Karpas-422 (cell line): ENCODE results near the gene USP9Y. TPM values are rescaled to one million over a fixed set of nuclear protein-coding genes. Genes with fewer than 3 reads are reported as not detected.

Experiments used
- DNase-seq: peaks from one replicate; pipeline ENCODE4 v3.0.0-alpha.2; 2015
- H2AFZ ChIP-seq: fragments of 200-600 bp; sonication (generic); 2 replicates; pipeline ENCODE4 v1.6.1; 2014; ENCODE audit warnings: antibody characterized with exemption, low read length, mixed read lengths
- H3K27ac ChIP-seq: fragments of 200-600 bp; sonication (generic); 2 replicates; pipeline ENCODE4 v1.5.1; 2014; ENCODE audit warnings: mild to moderate bottlenecking, low read length, moderate library complexity
- H3K27me3 ChIP-seq: fragments of 200-600 bp; sonication (generic); 2 replicates; pipeline ENCODE4 v1.6.1; 2014; ENCODE audit warnings: low read length, mixed read lengths
- H3K36me3 ChIP-seq: fragments of 200-600 bp; sonication (generic); 2 replicates; pipeline ENCODE4 v1.6.1; 2014; ENCODE audit warnings: low read length, mixed read lengths; ENCODE audit not compliant: insufficient read depth
- H3K4me1 ChIP-seq: fragments of 200-600 bp; sonication (generic); 2 replicates; pipeline ENCODE4 v1.6.1; 2014; ENCODE audit warnings: mild to moderate bottlenecking, low read length, mixed read lengths
- H3K4me2 ChIP-seq: fragments of 200-600 bp; sonication (generic); 2 replicates; pipeline ENCODE4 v1.6.1; 2014; ENCODE audit warnings: low read length, low read depth, mild to moderate bottlenecking; ENCODE audit not compliant: poor library complexity, severe bottlenecking
- H3K4me3 ChIP-seq: fragments of 200-600 bp; sonication (generic); 2 replicates; pipeline ENCODE4 v1.5.1; 2014; ENCODE audit warnings: mild to moderate bottlenecking, antibody characterized with exemption, low read length, mixed read lengths
- H3K79me2 ChIP-seq: fragments of 200-600 bp; sonication (generic); 2 replicates; pipeline ENCODE4 v1.6.1; 2014; ENCODE audit warnings: mild to moderate bottlenecking, low read length, mixed read lengths
- H3K9ac ChIP-seq: fragments of 200-600 bp; sonication (generic); 2 replicates; pipeline ENCODE4 v1.6.0; 2014; ENCODE audit warnings: low read length
- H3K9me2 ChIP-seq: fragments of 200-600 bp; sonication (generic), shearing (Covaris generic); replicated peaks from 2 replicates; pipeline ENCODE4 v1.6.0; 2014; ENCODE audit warnings: mild to moderate bottlenecking, low read length, moderate library complexity; ENCODE audit not compliant: insufficient read depth
- H3K9me3 ChIP-seq: fragments of 300-700, 200-600 bp; sonication (generic); 2 replicates; pipeline ENCODE4 v1.6.1; 2014; ENCODE audit warnings: low read length, mixed read lengths
- H4K20me1 ChIP-seq: fragments of 200-600 bp; sonication (generic); 2 replicates; pipeline ENCODE4 v1.6.1; 2014; ENCODE audit warnings: mild to moderate bottlenecking, antibody characterized with exemption, low read length, low read depth; ENCODE audit not compliant: insufficient read depth
- total RNA-seq: library from RNA; depleted of rRNA; stranded (reverse); fragments of >200 nt; shearing (Covaris generic); gene quantifications from 2 replicates; pipeline ENCODE4 v1.2.3, GENCODE V29; 2014; ENCODE audit warnings: low replicate concordance

Gene USP9Y
- total RNA-seq, 1 experiment from 2014 or later, result not detected

DNA sequence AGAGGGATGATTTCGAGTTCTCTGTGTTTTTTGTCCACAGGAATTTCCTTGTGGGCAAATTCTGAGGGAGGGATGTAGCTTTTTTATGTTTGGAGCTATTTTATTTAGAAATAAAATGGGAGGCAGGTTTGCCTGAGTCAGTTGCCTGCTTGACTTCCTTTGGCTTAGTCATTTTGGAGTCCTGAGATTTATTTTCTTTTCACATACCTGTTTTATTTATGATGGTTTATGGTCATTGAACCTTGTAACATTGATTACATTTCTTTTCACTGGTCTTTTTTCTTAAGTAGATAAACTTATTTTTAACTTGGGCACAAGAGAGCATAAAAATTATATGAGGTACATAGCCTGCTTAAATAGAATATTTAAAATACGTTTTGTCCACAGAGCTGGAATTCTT lies 12.7 kb upstream of the USP9Y start:
- DNase-seq, result no peak
- H3K9me2 ChIP-seq, result no peaks in the 10 kb centered on the region
- H4K20me1 ChIP-seq, result no peaks in the 10 kb centered on the region
- H3K27me3 ChIP-seq, result no peaks in the 10 kb centered on the region
- H3K27ac ChIP-seq, result no peak overlapping the region
- no peak overlapping the region for H3K4me2 ChIP-seq
- H3K79me2 ChIP-seq, result no peaks in the 10 kb centered on the region
- no peaks in the 10 kb centered on the region for H3K4me1 ChIP-seq
- H3K9me3 ChIP-seq, result no peaks in the 10 kb centered on the region
- H3K36me3 ChIP-seq, result no peaks in the 10 kb centered on the region
- no peak overlapping the region for H3K9ac ChIP-seq
- no peak overlapping the region for H2AFZ ChIP-seq
- no peak overlapping the region for H3K4me3 ChIP-seq

DNA sequence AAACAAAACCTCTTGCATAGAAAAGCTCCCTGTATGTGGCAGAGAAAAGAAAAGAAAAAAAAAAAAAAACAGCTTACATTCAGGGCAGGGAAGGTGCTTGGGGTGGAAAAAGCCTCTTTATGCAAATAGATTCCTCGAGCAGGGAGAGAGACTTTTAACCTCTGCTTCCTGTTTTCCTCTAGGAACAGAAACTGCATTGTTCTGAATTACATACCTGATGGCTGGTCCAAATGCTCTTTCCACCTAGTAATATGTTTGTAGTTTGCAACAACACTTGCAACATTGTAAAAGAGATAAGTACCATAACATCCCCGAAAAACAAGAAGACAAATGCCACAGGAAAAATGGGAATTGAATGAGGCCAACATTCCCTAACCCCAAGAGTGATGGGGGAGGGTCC lies 944 bp upstream of the USP9Y start:
- no peak overlapping the region for H3K27ac ChIP-seq
- H3K9me3 ChIP-seq, result no peaks in the 10 kb centered on the region
- no peaks in the 10 kb centered on the region for H3K79me2 ChIP-seq
- no peak overlapping the region for H3K9ac ChIP-seq
- DNase-seq, result no peak
- no peaks in the 10 kb centered on the region for H3K9me2 ChIP-seq
- no peak overlapping the region for H2AFZ ChIP-seq
- H4K20me1 ChIP-seq, result no peaks in the 10 kb centered on the region
- H3K4me1 ChIP-seq, result no peaks in the 10 kb centered on the region
- H3K4me2 ChIP-seq, result no peak overlapping the region
- H3K27me3 ChIP-seq, result no peaks in the 10 kb centered on the region
- H3K4me3 ChIP-seq, result no peak overlapping the region
- H3K36me3 ChIP-seq, result no peaks in the 10 kb centered on the region

DNA sequence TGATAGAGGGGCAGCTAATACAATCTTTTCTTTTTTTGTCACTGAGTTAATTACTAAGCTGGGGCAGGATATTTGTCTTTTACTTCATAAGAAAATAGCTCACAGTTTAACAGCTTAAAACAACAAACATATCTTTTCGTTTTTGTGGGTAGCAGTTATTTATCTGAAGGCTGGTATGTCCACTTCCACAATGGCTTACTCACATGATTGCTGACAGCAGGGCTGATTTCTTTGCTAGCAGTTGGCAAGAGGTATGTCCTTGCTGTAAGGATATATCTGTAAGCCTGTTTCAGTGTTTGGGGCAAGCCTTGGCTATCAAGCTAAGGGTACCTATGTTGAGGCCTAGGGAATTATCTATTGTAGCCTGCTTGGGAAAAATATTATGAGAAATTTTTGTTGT lies 1.1 kb downstream of the USP9Y start:
- H3K36me3 ChIP-seq, result no peaks in the 10 kb centered on the region
- H3K9me3 ChIP-seq, result no peaks in the 10 kb centered on the region
- H4K20me1 ChIP-seq, result no peaks in the 10 kb centered on the region
- no peak overlapping the region for H3K27ac ChIP-seq
- H3K4me2 ChIP-seq, result no peak overlapping the region
- no peaks in the 10 kb centered on the region for H3K9me2 ChIP-seq
- no peak for DNase-seq
- no peaks in the 10 kb centered on the region for H3K79me2 ChIP-seq
- no peak overlapping the region for H3K4me3 ChIP-seq
- no peak overlapping the region for H3K9ac ChIP-seq
- no peaks in the 10 kb centered on the region for H3K4me1 ChIP-seq
- no peaks in the 10 kb centered on the region for H3K27me3 ChIP-seq
- no peak overlapping the region for H2AFZ ChIP-seq

DNA sequence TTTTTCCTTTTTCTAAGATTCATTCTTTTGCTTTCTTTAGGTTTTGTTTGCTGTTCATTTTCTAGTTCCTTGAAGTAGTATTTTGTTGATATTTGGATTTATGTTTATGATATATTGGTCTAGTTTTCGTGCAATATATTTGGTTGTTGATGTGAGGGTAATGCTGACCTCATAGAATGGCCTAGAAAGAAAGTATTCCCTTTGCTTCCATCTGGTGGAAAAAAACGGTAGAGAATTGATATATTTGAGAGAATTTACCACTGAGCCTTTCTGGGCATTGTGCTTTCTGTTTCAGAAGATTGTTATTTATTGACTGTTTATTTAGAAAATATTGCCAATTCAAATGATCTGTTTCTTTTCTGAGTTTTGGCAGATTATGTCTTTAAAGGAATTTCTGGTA lies 9.4 kb downstream of the USP9Y start:
- no peak overlapping the region for H3K4me2 ChIP-seq
- no peaks in the 10 kb centered on the region for H3K27me3 ChIP-seq
- H3K9ac ChIP-seq, result no peak overlapping the region
- no peak overlapping the region for H3K27ac ChIP-seq
- H3K9me2 ChIP-seq, result no peaks in the 10 kb centered on the region
- no peaks in the 10 kb centered on the region for H4K20me1 ChIP-seq
- DNase-seq, result no peak
- H2AFZ ChIP-seq, result no peak overlapping the region
- H3K79me2 ChIP-seq, result no peaks in the 10 kb centered on the region
- H3K4me1 ChIP-seq, result no peaks in the 10 kb centered on the region
- H3K36me3 ChIP-seq, result no peaks in the 10 kb centered on the region
- H3K4me3 ChIP-seq, result no peak overlapping the region
- no peaks in the 10 kb centered on the region for H3K9me3 ChIP-seq

DNA sequence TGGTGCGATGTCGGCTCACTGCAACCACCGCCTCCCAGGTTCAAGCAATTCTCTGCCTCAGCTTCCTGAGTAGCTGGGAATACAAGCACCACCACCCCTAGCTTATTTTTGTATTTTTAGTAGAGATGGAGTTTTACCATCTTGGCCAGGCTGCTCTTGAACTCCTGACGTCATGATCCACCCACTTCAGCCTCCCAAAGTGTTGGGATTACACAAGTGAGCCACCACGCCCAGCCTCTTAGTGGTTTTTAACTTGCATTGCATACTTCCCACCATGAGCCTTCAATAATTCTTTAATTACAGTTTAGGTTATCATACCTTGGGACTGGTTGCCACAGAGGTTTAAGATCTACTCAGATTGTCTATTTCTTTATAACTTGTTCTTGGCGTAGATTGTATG lies 14.3 kb downstream of the USP9Y start:
- no peaks in the 10 kb centered on the region for H3K79me2 ChIP-seq

DNA sequence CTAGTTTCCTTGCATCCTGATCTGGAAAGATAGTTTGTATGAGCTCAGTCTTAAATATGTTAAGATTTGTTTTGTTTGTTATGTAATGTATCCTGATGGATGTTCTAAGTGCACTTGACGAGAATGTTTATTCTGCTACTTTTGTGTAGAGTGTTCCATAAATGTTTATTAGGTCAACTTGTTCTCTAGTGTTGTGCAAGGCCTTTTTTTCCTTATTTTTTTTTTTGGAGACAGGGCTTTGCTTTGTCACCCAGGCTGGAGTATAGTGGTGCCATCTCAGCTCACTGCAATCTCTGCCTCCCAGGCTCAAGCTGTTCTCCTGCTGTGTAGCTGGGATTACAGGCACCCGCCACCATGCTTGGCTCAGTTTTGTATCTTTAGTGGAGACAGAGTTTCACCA lies 28.7 kb downstream of the USP9Y start:
- H3K36me3 ChIP-seq, result no peaks in the 10 kb centered on the region
- H3K27ac ChIP-seq, result no peak overlapping the region
- H3K4me1 ChIP-seq, result no peaks in the 10 kb centered on the region
- H3K9me3 ChIP-seq, result no peaks in the 10 kb centered on the region
- H3K4me3 ChIP-seq, result no peak overlapping the region
- no peak overlapping the region for H3K9ac ChIP-seq
- no peaks in the 10 kb centered on the region for H4K20me1 ChIP-seq
- no peaks in the 10 kb centered on the region for H3K9me2 ChIP-seq
- no peak overlapping the region for H2AFZ ChIP-seq
- H3K27me3 ChIP-seq, result no peaks in the 10 kb centered on the region
- H3K4me2 ChIP-seq, result no peak overlapping the region
- no peaks in the 10 kb centered on the region for H3K79me2 ChIP-seq
- DNase-seq, result no peak

More for the DNA sequence above, 14.3 kb downstream of the USP9Y start:
- H4K20me1 ChIP-seq, result no peaks in the 10 kb centered on the region
- H3K4me2 ChIP-seq, result no peak overlapping the region
- H3K36me3 ChIP-seq, result no peaks in the 10 kb centered on the region
- H3K27me3 ChIP-seq, result no peaks in the 10 kb centered on the region
- H3K9me2 ChIP-seq, result no peaks in the 10 kb centered on the region
- DNase-seq, result no peak
- H3K4me3 ChIP-seq, result no peak overlapping the region
- H3K27ac ChIP-seq, result no peak overlapping the region
- H2AFZ ChIP-seq, result no peak overlapping the region
- no peak overlapping the region for H3K9ac ChIP-seq
- no peaks in the 10 kb centered on the region for H3K4me1 ChIP-seq
- H3K9me3 ChIP-seq, result no peaks in the 10 kb centered on the region

DNA sequence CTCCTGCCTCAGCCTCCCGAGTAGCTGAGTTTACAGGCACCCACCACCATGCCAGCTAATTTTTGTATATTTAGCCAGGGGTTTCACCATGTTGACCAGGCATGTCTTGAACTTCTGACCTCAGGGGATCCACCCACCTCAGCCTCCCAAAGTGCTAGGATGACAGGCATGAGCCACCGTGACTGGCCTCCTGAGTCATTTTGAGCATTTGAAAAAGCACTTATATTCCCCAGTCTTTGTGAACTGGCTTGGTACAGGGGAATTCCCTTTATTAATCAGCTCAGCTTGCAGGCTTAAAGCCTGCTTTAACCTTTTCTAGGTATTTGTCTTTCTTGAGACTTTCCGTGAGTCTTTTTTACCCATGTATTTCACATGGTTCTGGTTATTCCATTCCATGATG lies 32.6 kb downstream of the USP9Y start:
- Histone ChIP-seq H3K4me2 (no peak overlapping the region), H3K4me3 (no peak overlapping the region), H3K36me3 (no peaks in the 10 kb centered on the region), H3K27me3 (no peaks in the 10 kb centered on the region), H3K27ac (no peak overlapping the region), H4K20me1 (no peaks in the 10 kb centered on the region), H3K9ac (no peak overlapping the region), H3K79me2 (no peaks in the 10 kb centered on the region), H3K4me1 (no peaks in the 10 kb centered on the region), H3K9me3 (no peaks in the 10 kb centered on the region), H3K9me2 (no peaks in the 10 kb centered on the region), H2AFZ (no peak overlapping the region)
- DNase-seq, result no peak

DNA sequence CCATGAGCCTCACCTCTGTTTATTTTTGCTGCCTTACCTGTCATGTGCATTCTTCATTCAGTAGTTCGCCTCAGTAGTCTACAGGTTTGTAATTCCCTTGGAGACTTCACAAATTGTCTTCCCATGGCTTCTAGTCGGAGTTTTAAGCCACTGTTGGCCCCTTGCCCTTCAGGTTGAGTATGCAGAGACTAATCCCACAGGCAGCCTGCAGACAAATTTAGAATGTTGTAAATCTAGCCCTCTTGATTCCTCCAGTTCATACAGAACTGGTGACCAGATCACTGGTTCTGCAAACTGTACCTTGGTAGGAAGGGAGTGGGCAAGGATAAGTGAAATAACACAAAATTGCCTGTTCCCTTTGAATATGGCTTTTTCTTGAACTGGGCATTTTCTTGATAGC lies 33.0 kb downstream of the USP9Y start:
- Histone ChIP-seq H3K9me2 (no peaks in the 10 kb centered on the region), H4K20me1 (no peaks in the 10 kb centered on the region), H3K36me3 (no peaks in the 10 kb centered on the region), H3K27me3 (no peaks in the 10 kb centered on the region), H3K4me1 (no peaks in the 10 kb centered on the region), H3K9ac (no peak overlapping the region), H3K4me2 (no peak overlapping the region), H3K9me3 (no peaks in the 10 kb centered on the region), H3K4me3 (no peak overlapping the region), H2AFZ (no peak overlapping the region), H3K79me2 (no peaks in the 10 kb centered on the region), H3K27ac (no peak overlapping the region)
- no peak for DNase-seq

DNA sequence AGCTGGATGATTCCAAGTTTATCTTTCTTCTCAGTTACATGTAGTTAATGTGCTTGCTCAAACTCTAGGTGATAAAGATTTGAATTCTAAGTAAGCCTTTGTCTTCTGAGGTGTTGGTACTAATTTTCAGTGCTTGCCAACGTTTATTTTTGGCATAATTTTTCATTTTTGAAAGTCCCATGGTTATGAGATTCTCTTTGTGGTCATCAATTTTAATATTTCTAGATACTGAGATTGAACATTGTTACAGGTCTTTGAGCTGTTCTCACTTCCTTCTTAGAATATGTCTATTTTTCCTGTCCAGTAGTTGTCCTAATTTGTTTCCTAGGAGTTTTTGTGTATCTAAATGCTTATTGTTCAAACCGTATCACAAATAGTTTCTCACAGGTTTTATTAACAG lies 40.4 kb downstream of the USP9Y start:
- H3K9me3 ChIP-seq, result no peaks in the 10 kb centered on the region
- no peak overlapping the region for H3K27ac ChIP-seq
- H3K4me2 ChIP-seq, result no peak overlapping the region
- H4K20me1 ChIP-seq, result no peaks in the 10 kb centered on the region
- H3K9ac ChIP-seq, result no peak overlapping the region
- H3K4me1 ChIP-seq, result no peaks in the 10 kb centered on the region
- no peaks in the 10 kb centered on the region for H3K9me2 ChIP-seq
- DNase-seq, result no peak
- H3K4me3 ChIP-seq, result no peak overlapping the region
- H3K36me3 ChIP-seq, result no peaks in the 10 kb centered on the region
- H3K27me3 ChIP-seq, result no peaks in the 10 kb centered on the region
- H3K79me2 ChIP-seq, result no peaks in the 10 kb centered on the region
- no peak overlapping the region for H2AFZ ChIP-seq
